NCI-H774 (cell line): ENCODE data around the gene ASS1.

Experiments
- DNase-seq: peaks from one replicate; lab custom pipeline; 2025; lab: John Stamatoyannopoulos, UW

Gene ASS1

GRCh38 chr9:130532426-130533080 is 87.8 kb downstream of the ASS1 start:
- no peak for DNase-seq

GRCh38 chr9:130535818-130536521 is 91.2 kb downstream of the ASS1 start:
- DNase-seq = peak; percentile 86

GRCh38 chr9:130536701-130537107 is 91.9 kb downstream of the ASS1 start:
- DNase-seq = no peak

GRCh38 chr9:130537346-130538050 is 92.7 kb downstream of the ASS1 start:
- DNase-seq = no peak

- no peak for DNase-seq
Measured at GRCh38 chr9:130539420-130540223, 94.9 kb downstream of the ASS1 start.

- no peak for DNase-seq
Measured at GRCh38 chr9:130541533-130541932, 96.8 kb downstream of the ASS1 start.

GRCh38 chr9:130542038-130542437 is 97.3 kb downstream of the ASS1 start:
- no peak for DNase-seq

GRCh38 chr9:130542457-130543228 is 97.9 kb downstream of the ASS1 start:
- peak; percentile 8 for DNase-seq

GRCh38 chr9:130543368-130543767 is 98.6 kb downstream of the ASS1 start:
- DNase-seq = no peak

GRCh38 chr9:130543859-130544258 is 99.1 kb downstream of the ASS1 start:
- no peak for DNase-seq

GRCh38 chr9:130544364-130544763 is 99.6 kb downstream of the ASS1 start:
- no peak for DNase-seq

GRCh38 chr9:130548103-130548502 is 103.3 kb downstream of the ASS1 start:
- DNase-seq = no peak

GRCh38 chr9:130549093-130549735 is 104.5 kb downstream of the ASS1 start:
- no peak for DNase-seq
